Measurements from ENCODE around the gene COL4A2. TPM values are rescaled to one million over a fixed set of nuclear protein-coding genes. Genes with fewer than 3 reads are reported as not detected.

COL4A2 gene
- total RNA-seq, 3 donors from 2014 or later (not counting 1 experiment from before 2014, with no cell fraction given), result not detected

- intact Hi-C loops (cut with micrococcal nuclease), result no loop called here
- no peaks in the 10 kb centered on the region for H3K4me1 Mint-ChIP-seq
- Histone ChIP-seq H3K27ac (ENCODE audit: low read length) (no peak overlapping the region), H3K9me3 (ENCODE audit: control insufficient read depth, insufficient read depth, low read length) (no peaks in the 10 kb centered on the region), H3K36me3 (ENCODE audit: control insufficient read depth, insufficient read depth, low read length) (no peaks in the 10 kb centered on the region), H3K4me3 (ENCODE audit: low read length) (no peak overlapping the region), H3K27me3 (ENCODE audit: control insufficient read depth, insufficient read depth, low read length) (no peaks in the 10 kb centered on the region), H3K4me1 (ENCODE audit: control insufficient read depth, insufficient read depth, low read length) (no peaks in the 10 kb centered on the region)
- H3K4me3 Mint-ChIP-seq, result no peak overlapping the region
- WGBS (ENCODE audit: insufficient coverage), result 92% methylated on average over 10 of the region's 10 CpGs
- no peak overlapping the region for H3K27ac Mint-ChIP-seq
- no peaks in the 10 kb centered on the region for H3K9me3 Mint-ChIP-seq
- no peaks in the 10 kb centered on the region for H3K36me3 Mint-ChIP-seq
- ATAC-seq, result no peak
- no peak for DNase-seq
- peaks cover 9 to 49% of the 10 kb centered on the region in 2 donors for H3K27me3 Mint-ChIP-seq (ENCODE audit: low read depth in 2 of 2)
- no peak for TF ChIP-seq CTCF (IDR thresholded peaks at IDR 0.05)
These were observed 21.5 kb downstream of the COL4A2 start for GRCh38 chr13:110328573-110328972.

- Mint-ChIP-seq H3K27me3 (ENCODE audit: low read depth in 2 of 2) (peaks cover 9 to 53% of the 10 kb centered on the region in 2 donors), H3K4me1 (no peaks in the 10 kb centered on the region), H3K36me3 (no peaks in the 10 kb centered on the region), H3K9me3 (no peaks in the 10 kb centered on the region), H3K4me3 (no peak overlapping the region), H3K27ac (no peak overlapping the region)
- 100% methylated on average over 1 of the region's 6 CpGs for WGBS (ENCODE audit: insufficient coverage)
- no peak for DNase-seq
- intact Hi-C loops (cut with micrococcal nuclease), result no loop called here
- Histone ChIP-seq H3K36me3 (ENCODE audit: control insufficient read depth, insufficient read depth, low read length) (no peaks in the 10 kb centered on the region), H3K27ac (ENCODE audit: low read length) (no peak overlapping the region), H3K27me3 (ENCODE audit: control insufficient read depth, insufficient read depth, low read length) (no peaks in the 10 kb centered on the region), H3K4me3 (ENCODE audit: low read length) (no peak overlapping the region), H3K4me1 (ENCODE audit: control insufficient read depth, insufficient read depth, low read length) (no peaks in the 10 kb centered on the region), H3K9me3 (ENCODE audit: control insufficient read depth, insufficient read depth, low read length) (no peaks in the 10 kb centered on the region)
- no peak for ATAC-seq
- TF ChIP-seq CTCF (IDR thresholded peaks at IDR 0.05), result no peak
These were observed 22.2 kb downstream of the COL4A2 start for GRCh38 chr13:110329258-110329657.

- H3K27me3 Mint-ChIP-seq (ENCODE audit: low read depth in 2 of 2), result peaks cover 10 to 59% of the 10 kb centered on the region in 2 donors
- no peak for TF ChIP-seq CTCF (IDR thresholded peaks at IDR 0.05)
These were observed 22.8 kb downstream of the COL4A2 start for GRCh38 chr13:110329798-110330461.

GRCh38 chr13:110330491-110331011 is 23.5 kb downstream of the COL4A2 start:
- no peak overlapping the region for H3K27ac ChIP-seq (ENCODE audit: low read length)
- ATAC-seq, result no peak
- no peaks in the 10 kb centered on the region for H3K36me3 ChIP-seq (ENCODE audit: control insufficient read depth, insufficient read depth, low read length)
- no peak overlapping the region for H3K4me3 ChIP-seq (ENCODE audit: low read length)
- H3K9me3 ChIP-seq (ENCODE audit: control insufficient read depth, insufficient read depth, low read length), result no peaks in the 10 kb centered on the region
- Mint-ChIP-seq H3K4me1 (no peaks in the 10 kb centered on the region), H3K4me3 (no peak overlapping the region), H3K9me3 (no peaks in the 10 kb centered on the region), H3K36me3 (no peaks in the 10 kb centered on the region), H3K27ac (no peak overlapping the region), H3K27me3 (ENCODE audit: low read depth in 2 of 2) (peaks cover 15 to 66% of the 10 kb centered on the region in 2 donors)
- 93% methylated on average over 11 of the region's 11 CpGs for WGBS (ENCODE audit: insufficient coverage)
- no peaks in the 10 kb centered on the region for H3K4me1 ChIP-seq (ENCODE audit: control insufficient read depth, insufficient read depth, low read length)
- TF ChIP-seq CTCF (IDR thresholded peaks at IDR 0.05), result no peak
- no peak for DNase-seq
- intact Hi-C loops (cut with micrococcal nuclease), result no loop called here
- no peaks in the 10 kb centered on the region for H3K27me3 ChIP-seq (ENCODE audit: control insufficient read depth, insufficient read depth, low read length)

More at GRCh38 chr13:110329798-110330461, 22.8 kb downstream of the COL4A2 start:
- H3K4me1 ChIP-seq (ENCODE audit: control insufficient read depth, insufficient read depth, low read length), result no peaks in the 10 kb centered on the region
- H3K4me1 Mint-ChIP-seq, result no peaks in the 10 kb centered on the region
- H3K27ac ChIP-seq (ENCODE audit: low read length), result no peak overlapping the region
- no peak overlapping the region for H3K4me3 ChIP-seq (ENCODE audit: low read length)
- H3K9me3 Mint-ChIP-seq, result no peaks in the 10 kb centered on the region
- no peaks in the 10 kb centered on the region for H3K9me3 ChIP-seq (ENCODE audit: control insufficient read depth, insufficient read depth, low read length)
- DNase-seq (no peak), ATAC-seq (no peak)
- no peak overlapping the region for H3K27ac Mint-ChIP-seq
- no peaks in the 10 kb centered on the region for H3K36me3 ChIP-seq (ENCODE audit: control insufficient read depth, insufficient read depth, low read length)
- WGBS (ENCODE audit: insufficient coverage), result 89% methylated on average over 21 of the region's 21 CpGs
- no peak overlapping the region for H3K4me3 Mint-ChIP-seq
- H3K36me3 Mint-ChIP-seq, result no peaks in the 10 kb centered on the region
- H3K27me3 ChIP-seq (ENCODE audit: control insufficient read depth, insufficient read depth, low read length), result no peaks in the 10 kb centered on the region
- intact Hi-C loops (cut with micrococcal nuclease), result no loop called here

All from natural killer cell (primary cell).